22Rv1 (cell line): Measurements from ENCODE around the gene IL20RA.

Source experiments
- ZFX ChIP-seq: fragments of 450-650 bp; IDR thresholded peaks from 2 replicates; pipeline ENCODE4 v1.6.1; 2017; ENCODE audit warnings: antibody characterized with exemption, borderline replicate concordance
- TF ChIP-seq, protein P1 (sequence below): fragments of 450-650 bp; IDR thresholded peaks from 2 replicates; pipeline ENCODE4 v1.5.1; 2017; ENCODE audit warnings: mild to moderate bottlenecking

GRCh38 chr6:137092018-137092417 is 47.3 kb upstream of the IL20RA start:
- TF ChIP-seq, protein P1, sequence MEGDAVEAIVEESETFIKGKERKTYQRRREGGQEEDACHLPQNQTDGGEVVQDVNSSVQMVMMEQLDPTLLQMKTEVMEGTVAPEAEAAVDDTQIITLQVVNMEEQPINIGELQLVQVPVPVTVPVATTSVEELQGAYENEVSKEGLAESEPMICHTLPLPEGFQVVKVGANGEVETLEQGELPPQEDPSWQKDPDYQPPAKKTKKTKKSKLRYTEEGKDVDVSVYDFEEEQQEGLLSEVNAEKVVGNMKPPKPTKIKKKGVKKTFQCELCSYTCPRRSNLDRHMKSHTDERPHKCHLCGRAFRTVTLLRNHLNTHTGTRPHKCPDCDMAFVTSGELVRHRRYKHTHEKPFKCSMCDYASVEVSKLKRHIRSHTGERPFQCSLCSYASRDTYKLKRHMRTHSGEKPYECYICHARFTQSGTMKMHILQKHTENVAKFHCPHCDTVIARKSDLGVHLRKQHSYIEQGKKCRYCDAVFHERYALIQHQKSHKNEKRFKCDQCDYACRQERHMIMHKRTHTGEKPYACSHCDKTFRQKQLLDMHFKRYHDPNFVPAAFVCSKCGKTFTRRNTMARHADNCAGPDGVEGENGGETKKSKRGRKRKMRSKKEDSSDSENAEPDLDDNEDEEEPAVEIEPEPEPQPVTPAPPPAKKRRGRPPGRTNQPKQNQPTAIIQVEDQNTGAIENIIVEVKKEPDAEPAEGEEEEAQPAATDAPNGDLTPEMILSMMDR, result no peak
- TF ChIP-seq ZFX, result no peak
